Stomach (tissue), 9 donors: ENCODE measurements around the gene LZTR1. TPM values are rescaled to one million over a fixed set of nuclear protein-coding genes. Genes with fewer than 3 reads are reported as not detected.

Experiments used
- DNase-seq, 2 donors: peaks; one replicate each; pipeline versions ENCODE4 v3.0.0 to v3.0.0-alpha.2; 2013 to 2019
- H3K27ac ChIP-seq, 5 donors: fragments of 200-600 bp in 4 of 5; sonication (generic) in 4 of 5; one replicate each; pipeline ENCODE4 v1.5.1; 2013 to 2019; ENCODE audit warnings: mild to moderate bottlenecking in 1 of 5, moderate library complexity in 1 of 5
- H3K27me3 ChIP-seq, 3 donors: fragments of 200-600 bp; sonication (generic); one replicate each; pipeline ENCODE4 v1.5.1; 2017 to 2019; ENCODE audit warnings: mixed run types in 1 of 3
- H3K36me3 ChIP-seq, 4 donors: fragments of 200-600 bp; sonication (generic); 1 replicate in 3 of 4; 2 replicates in 1 of 4; pipeline ENCODE4 v1.5.1; 2016 to 2019
- H3K4me1 ChIP-seq, 4 donors: fragments of 200-600 bp; sonication (generic); one replicate each; pipeline ENCODE4 v1.5.1; 2016 to 2019
- H3K4me3 ChIP-seq, 4 donors: fragments of 200-600 bp; sonication (generic) in 3 of 4; one replicate each; pipeline ENCODE4 v1.5.1; 2016 to 2019; ENCODE audit warnings: mild to moderate bottlenecking in 1 of 4
- H3K9me3 ChIP-seq, 4 donors: fragments of 200-600 bp; sonication (generic); one replicate each; pipeline ENCODE4 v1.5.1; 2016 to 2019
- EP300 ChIP-seq: sonication (generic); formaldehyde crosslinking; IDR thresholded peaks from one replicate; pipeline ENCODE4 v1.6.1; 2017; ENCODE audit warnings: antibody characterized with exemption
- POLR2A ChIP-seq, 4 donors: fragments of 450-650 bp; IDR thresholded peaks; one replicate each; pipeline ENCODE4 v1.6.1; 2016; ENCODE audit warnings: antibody characterized with exemption in 4 of 4, control low read depth in 2 of 4, mild to moderate bottlenecking in 1 of 4, moderate library complexity in 1 of 4
- POLR2AphosphoS5 ChIP-seq, 3 donors: sonication (generic); formaldehyde crosslinking; IDR thresholded peaks; one replicate each; pipeline ENCODE4 v1.6.1; 2016; ENCODE audit warnings: antibody characterized with exemption in 3 of 3
- WGBS, 5 donors: extraction: QIAGEN DNeasy Blood & Tissue Kit in 3 of 5; methylation state at CpG; one replicate each; pipeline versions ENCODE4 v1.1.5 to v1.1.7; 2013 to 2018; 5-methylcytosine and 5-hydroxymethylcytosine counted together
- intact Hi-C: fragments of 100-400 bp; cut with DNase I; formaldehyde crosslinking; loops from one replicate; pipeline ENCODE4 v1.15.1; 2023; ENCODE audit warnings: low total_unique reads
- polyA plus RNA-seq, 3 donors: library from polyadenylated mRNA; stranded (reverse); fragments of 200-250 nt; gene quantifications; one replicate each; pipeline ENCODE4 v1.2.3, GENCODE V29; 2013
- total RNA-seq, 5 donors: library from RNA; depleted of rRNA; stranded (reverse); fragments of >200 nt; gene quantifications; one replicate each; pipeline versions ENCODE4 v1.1.0 to v1.2.3, GENCODE V29; 2014 to 2016
- TF ChIP-seq, protein P1 (sequence below), 7 experiments: fragments of 450-650 bp in 4 of 7; fragments of 200-600 bp in 3 of 7; sonication (generic) in 3 of 7; IDR thresholded peaks; one replicate each; pipeline ENCODE4 v1.5.1; 2016 to 2019; ENCODE audit warnings: antibody characterized with exemption in 7 of 7, control low read depth in 2 of 7, mild to moderate bottlenecking in 1 of 7
- donor health status: healthy with polysubstance abuse.
- donor health status: Bipolar disorder and iron deficiency.
- donor health status: healthy.

Gene LZTR1
- total and polyA plus RNA-seq, 8 donors, result 13.7 to 148 (median 29.5) TPM

- intact Hi-C loops, result no loop called here
- H3K4me1 ChIP-seq, result no peaks in the 10 kb centered on the region
- WGBS, 5 donors, result 85 to 91% (median 91%) methylated on average over 15 to 21 of the region's 21 CpGs
- H3K27ac ChIP-seq, result no peak overlapping the region
- DNase-seq, result no peak
- no peak overlapping the region for H3K4me3 ChIP-seq
- peaks cover 31 to 99% (median 90%) of the 10 kb centered on the region in 4 donors for H3K36me3 ChIP-seq
- H3K27me3 ChIP-seq, result no peaks in the 10 kb centered on the region
- H3K9me3 ChIP-seq, result no peaks in the 10 kb centered on the region
- TF ChIP-seq POLR2A (IDR thresholded peaks at IDR 0.05), result no peak
- TF ChIP-seq, protein P1, sequence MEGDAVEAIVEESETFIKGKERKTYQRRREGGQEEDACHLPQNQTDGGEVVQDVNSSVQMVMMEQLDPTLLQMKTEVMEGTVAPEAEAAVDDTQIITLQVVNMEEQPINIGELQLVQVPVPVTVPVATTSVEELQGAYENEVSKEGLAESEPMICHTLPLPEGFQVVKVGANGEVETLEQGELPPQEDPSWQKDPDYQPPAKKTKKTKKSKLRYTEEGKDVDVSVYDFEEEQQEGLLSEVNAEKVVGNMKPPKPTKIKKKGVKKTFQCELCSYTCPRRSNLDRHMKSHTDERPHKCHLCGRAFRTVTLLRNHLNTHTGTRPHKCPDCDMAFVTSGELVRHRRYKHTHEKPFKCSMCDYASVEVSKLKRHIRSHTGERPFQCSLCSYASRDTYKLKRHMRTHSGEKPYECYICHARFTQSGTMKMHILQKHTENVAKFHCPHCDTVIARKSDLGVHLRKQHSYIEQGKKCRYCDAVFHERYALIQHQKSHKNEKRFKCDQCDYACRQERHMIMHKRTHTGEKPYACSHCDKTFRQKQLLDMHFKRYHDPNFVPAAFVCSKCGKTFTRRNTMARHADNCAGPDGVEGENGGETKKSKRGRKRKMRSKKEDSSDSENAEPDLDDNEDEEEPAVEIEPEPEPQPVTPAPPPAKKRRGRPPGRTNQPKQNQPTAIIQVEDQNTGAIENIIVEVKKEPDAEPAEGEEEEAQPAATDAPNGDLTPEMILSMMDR (IDR thresholded peaks at IDR 0.05), result no peak
- TF ChIP-seq EP300, result no peak
- no peak for TF ChIP-seq POLR2AphosphoS5 (IDR thresholded peaks at IDR 0.05)
These were observed 10.6 kb downstream of the LZTR1 start for GRCh38 chr22:20992456-20993303.

- TF ChIP-seq EP300 (no peak), POLR2A (IDR thresholded peaks at IDR 0.05) (no peak), POLR2AphosphoS5 (IDR thresholded peaks at IDR 0.05) (no peak)
- TF ChIP-seq, protein P1 (IDR thresholded peaks at IDR 0.05), result no peak
- no peak overlapping the region for H3K4me3 ChIP-seq
- 92 to 98% (median 96%) methylated on average over 19 to 29 of the region's 29 CpGs for WGBS, 5 donors
- peaks cover 0 to 4% (median 1%) of the 10 kb centered on the region in 4 donors for H3K4me1 ChIP-seq
- no peak overlapping the region for H3K27ac ChIP-seq
- intact Hi-C loops, result no loop called here
- peaks cover 23 to 99% (median 90%) of the 10 kb centered on the region in 4 donors for H3K36me3 ChIP-seq
- H3K9me3 ChIP-seq, result no peaks in the 10 kb centered on the region
- no peak for DNase-seq
- H3K27me3 ChIP-seq, result no peaks in the 10 kb centered on the region
These were observed 11.4 kb downstream of the LZTR1 start for GRCh38 chr22:20993304-20994127.

DNA sequence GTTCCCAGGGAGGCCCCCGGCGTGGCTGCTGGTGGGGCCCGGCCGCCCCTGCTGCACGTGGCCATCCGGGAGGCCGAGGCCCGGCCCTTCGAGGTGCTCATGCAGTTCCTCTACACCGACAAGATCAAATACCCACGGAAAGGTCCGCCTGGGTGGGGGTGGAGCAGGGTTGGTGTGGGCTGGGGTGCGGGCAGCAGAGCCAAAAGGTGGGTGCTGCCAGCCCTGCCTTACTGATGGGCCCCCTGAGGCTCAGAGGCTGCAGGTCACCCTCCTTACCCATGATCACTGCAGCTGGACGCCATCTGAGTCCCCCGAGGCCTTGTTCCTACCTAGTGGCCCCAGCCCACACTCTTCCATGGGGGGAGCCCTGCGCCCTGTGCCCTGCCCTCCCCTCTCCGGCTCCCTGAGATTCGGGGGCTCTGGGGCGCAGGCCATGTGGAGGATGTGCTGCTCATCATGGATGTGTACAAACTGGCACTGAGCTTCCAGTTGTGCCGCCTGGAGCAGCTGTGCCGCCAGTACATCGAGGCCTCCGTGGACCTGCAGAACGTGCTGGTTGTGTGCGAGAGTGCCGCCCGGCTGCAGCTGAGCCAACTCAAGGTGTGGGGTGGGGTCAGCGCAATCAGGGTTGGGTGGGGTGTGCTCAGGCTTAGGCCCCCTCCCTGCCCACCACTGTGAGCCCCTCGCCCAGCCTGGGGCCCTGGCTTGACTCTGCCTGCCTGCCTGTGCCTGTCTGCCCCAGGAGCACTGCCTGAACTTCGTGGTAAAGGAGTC is 12.2 kb downstream of the LZTR1 start:
- no peak for DNase-seq
- no peaks in the 10 kb centered on the region for H3K27me3 ChIP-seq
- WGBS, 5 donors, result 79 to 92% (median 91%) methylated on average over 16 to 30 of the region's 30 CpGs
- no peaks in the 10 kb centered on the region for H3K9me3 ChIP-seq
- no peak overlapping the region for H3K4me3 ChIP-seq
- H3K27ac ChIP-seq, result no peak overlapping the region
- TF ChIP-seq, protein P1 (IDR thresholded peaks at IDR 0.05), result no peak
- TF ChIP-seq POLR2A (IDR thresholded peaks at IDR 0.05), result no peak
- no peak for TF ChIP-seq POLR2AphosphoS5 (IDR thresholded peaks at IDR 0.05)
- TF ChIP-seq EP300, result no peak
- intact Hi-C loops, result no loop called here
- H3K36me3 ChIP-seq, result peaks cover 25 to 100% (median 92%) of the 10 kb centered on the region in 4 donors
- H3K4me1 ChIP-seq, result peaks cover 0 to 12% (median 6%) of the 10 kb centered on the region in 4 donors

- Histone ChIP-seq H3K36me3 (peaks cover 31 to 100% (median 98%) of the 10 kb centered on the region in 4 donors), H3K4me3 (no peak overlapping the region), H3K4me1 (peaks cover 4 to 18% (median 12%) of the 10 kb centered on the region in 4 donors), H3K27me3 (no peaks in the 10 kb centered on the region), H3K27ac (no peak overlapping the region), H3K9me3 (no peaks in the 10 kb centered on the region)
- DNase-seq, result no peak
- no peak for TF ChIP-seq POLR2AphosphoS5 (IDR thresholded peaks at IDR 0.05)
- TF ChIP-seq, protein P1 (IDR thresholded peaks at IDR 0.05), result no peak
- no peak for TF ChIP-seq EP300
- no peak for TF ChIP-seq POLR2A (IDR thresholded peaks at IDR 0.05)
- WGBS, 5 donors, result 86 to 94% (median 92%) methylated on average over 8 to 10 of the region's 10 CpGs
- intact Hi-C loops, result no loop called here
These were observed 12.8 kb downstream of the LZTR1 start for GRCh38 chr22:20994902-20995241.
